IMR-90 (cell line): ENCODE results near the gene UTP4. TPM values are rescaled to one million over a fixed set of nuclear protein-coding genes. Genes with fewer than 3 reads are reported as not detected.

Experiments used
- ATAC-seq: fragments of 200-7000 bp; cut with Tn5 transposase; 2 replicates; pipeline ENCODE4 v1.9.1; 2020; ENCODE audit warnings: low read depth, mild to moderate bottlenecking, moderate library complexity
- BruUV-seq: library from RNA; stranded (reverse); fragments of 400-500 nt; replicated peaks from 2 replicates; lab custom pipeline; 2021; lab: Mats Ljungman, UMichigan
- CTCF ChIA-PET: fragments of 300-600 bp; formaldehyde crosslinking; extraction: SDS; loops from one replicate; lab custom pipeline; 2021; ENCODE audit warnings: antibody characterized with exemption; lab: Yijun Ruan, JAX
- POLR2A ChIA-PET: fragments of 300-600 bp; sonication (Branson Sonifier 250); formaldehyde crosslinking; loops from one replicate; lab custom pipeline; 2022; ENCODE audit warnings: antibody characterized with exemption; ENCODE audit not compliant: unreplicated experiment; lab: Charles Lee
- DNase-seq: peaks from one replicate; pipeline ENCODE4 v3.0.0; 2013
- H2AFZ ChIP-seq: replicated peaks from 2 replicates; pipeline ENCODE3; 2013; ENCODE audit warnings: low read length, mild to moderate bottlenecking; ENCODE audit not compliant: poor library complexity
- H2AK5ac ChIP-seq: 2 replicates; pipeline ENCODE4 v1.6.1; 2013; ENCODE audit warnings: low read depth, low read length, inconsistent platforms
- H2AK9ac ChIP-seq: replicated peaks from 2 replicates; pipeline ENCODE3; 2013; ENCODE audit warnings: mild to moderate bottlenecking, low read depth, low read length, moderate library complexity; ENCODE audit not compliant: poor library complexity
- H2BK120ac ChIP-seq: 2 replicates; pipeline ENCODE4 v1.6.1; 2013; ENCODE audit warnings: low read depth, low read length, inconsistent platforms
- H2BK15ac ChIP-seq: 3 replicates; pipeline ENCODE4 v1.6.1; 2013; ENCODE audit warnings: low read depth, low read length, inconsistent platforms
- H2BK20ac ChIP-seq: 2 replicates; pipeline ENCODE4 v1.6.1; 2013; ENCODE audit warnings: low read depth, mild to moderate bottlenecking, inconsistent platforms, low read length, moderate library complexity
- H2BK5ac ChIP-seq: 2 replicates; pipeline ENCODE4 v1.6.1; 2013; ENCODE audit warnings: mild to moderate bottlenecking, low read depth, low read length, inconsistent platforms; ENCODE audit not compliant: poor library complexity, severe bottlenecking
- H3K14ac ChIP-seq: replicated peaks from 2 replicates; pipeline ENCODE4 v1.6.1; 2013; ENCODE audit warnings: low read depth, low read length, inconsistent platforms
- H3K18ac ChIP-seq: 2 replicates; pipeline ENCODE4 v1.6.1; 2013; ENCODE audit warnings: low read depth, low read length, control low read depth
- H3K23ac ChIP-seq: 2 replicates; pipeline ENCODE4 v1.6.1; 2013; ENCODE audit warnings: low read depth, low read length, inconsistent platforms
- H3K27ac ChIP-seq: 2 replicates; pipeline ENCODE4 v1.5.1; 2013; ENCODE audit warnings: mild to moderate bottlenecking, control low read depth, low read length; ENCODE audit not compliant: insufficient read depth
- H3K27me3 ChIP-seq: 2 replicates; pipeline ENCODE4 v1.6.1; 2013; ENCODE audit warnings: low read length; ENCODE audit not compliant: control insufficient read depth, insufficient read depth
- H3K36me3 ChIP-seq: 2 replicates; pipeline ENCODE4 v1.6.1; 2013; ENCODE audit warnings: low read length, mixed read lengths; ENCODE audit not compliant: control insufficient read depth, insufficient read depth
- H3K4ac ChIP-seq: 2 replicates; pipeline ENCODE4 v1.6.1; 2013; ENCODE audit warnings: low read depth, low read length, inconsistent platforms
- H3K4me1 ChIP-seq: 2 replicates; pipeline ENCODE4 v1.6.1; 2013; ENCODE audit warnings: low read length, mixed read lengths; ENCODE audit not compliant: control insufficient read depth, insufficient read depth
- H3K4me2 ChIP-seq: 2 replicates; pipeline ENCODE4 v1.6.1; 2013; ENCODE audit warnings: low read depth, mild to moderate bottlenecking, control low read depth, low read length, moderate library complexity
- H3K4me3 ChIP-seq: 2 replicates; pipeline ENCODE4 v1.5.1; 2013; ENCODE audit warnings: low read depth, mild to moderate bottlenecking, control low read depth, low read length, moderate library complexity; ENCODE audit not compliant: insufficient read depth
- H3K56ac ChIP-seq: 2 replicates; pipeline ENCODE4 v1.6.1; 2013; ENCODE audit warnings: low read length, inconsistent platforms; ENCODE audit not compliant: insufficient read depth; ENCODE audit errors: extremely low read depth
- H3K79me1 ChIP-seq, 2 experiments: 2 replicates each; pipeline ENCODE4 v1.6.1; 2013; ENCODE audit warnings: low read length in 2 of 2, inconsistent platforms in 1 of 2, low read depth in 1 of 2
- H3K9ac ChIP-seq: 2 replicates; pipeline ENCODE4 v1.6.1; 2013; ENCODE audit warnings: low read depth, low read length, control low read depth
- H3K9me1 ChIP-seq: 2 replicates; pipeline ENCODE4 v1.6.1; 2013; ENCODE audit warnings: low read length, inconsistent platforms; ENCODE audit not compliant: insufficient read depth
- H3K9me3 ChIP-seq: 2 replicates; pipeline ENCODE4 v1.6.1; 2013; ENCODE audit warnings: low read length; ENCODE audit not compliant: control insufficient read depth, insufficient read depth
- H4K20me1 ChIP-seq: 2 replicates; pipeline ENCODE4 v1.6.1; 2013; ENCODE audit warnings: low read length, inconsistent platforms; ENCODE audit not compliant: insufficient read depth
- H4K5ac ChIP-seq: 2 replicates; pipeline ENCODE4 v1.6.1; 2013; ENCODE audit warnings: mild to moderate bottlenecking, low read depth, low read length, control low read depth
- H4K8ac ChIP-seq, 2 experiments: 2 replicates each; pipeline ENCODE4 v1.6.1; 2013; ENCODE audit warnings: low read depth in 2 of 2, low read length in 2 of 2, control low read depth in 1 of 2, inconsistent platforms in 1 of 2
- H4K91ac ChIP-seq: 2 replicates; pipeline ENCODE4 v1.6.1; 2013; ENCODE audit warnings: low read depth, low read length, inconsistent platforms; ENCODE audit not compliant: insufficient read depth
- BHLHE40 ChIP-seq: fragments of 150-350 bp; IDR thresholded peaks from 2 replicates; pipeline ENCODE4 v1.6.1; 2016; ENCODE audit warnings: mild to moderate bottlenecking, low read depth, low read length
- CEBPB ChIP-seq: IDR thresholded peaks from 2 replicates; pipeline ENCODE4 v1.6.1; 2012; ENCODE audit warnings: low read depth, low read length, improper control_type of control experiment
- FOS ChIP-seq: fragments of 150-350 bp; IDR thresholded peaks from 2 replicates; pipeline ENCODE4 v1.6.1; 2016; ENCODE audit warnings: low read depth, low read length
- MAZ ChIP-seq: IDR thresholded peaks from 2 replicates; pipeline ENCODE4 v1.6.1; 2012; ENCODE audit warnings: low read depth, mild to moderate bottlenecking, low read length, improper control_type of control experiment, moderate library complexity, borderline replicate concordance
- MXI1 ChIP-seq: IDR thresholded peaks from 2 replicates; pipeline ENCODE4 v1.6.1; 2012; ENCODE audit warnings: low read depth, mild to moderate bottlenecking, low read length, moderate library complexity, borderline replicate concordance
- RAD21 ChIP-seq: IDR thresholded peaks from 2 replicates; pipeline ENCODE4 v1.6.1; 2012; ENCODE audit warnings: low read length, improper control_type of control experiment
- RFX5 ChIP-seq: IDR thresholded peaks from 2 replicates; pipeline ENCODE4 v1.8.0; 2012; ENCODE audit warnings: low read depth, mild to moderate bottlenecking, low read length, moderate library complexity
- WGBS, 2 experiments: methylation state at CpG; one replicate each; pipeline versions ENCODE4 v1.1.5 to v1.1.7; 2013; ENCODE audit warnings: missing lambda C conversion rate in 2 of 2; ENCODE audit not compliant: insufficient read length in 1 of 2; ENCODE audit errors: extremely low coverage in 2 of 2; 5-methylcytosine and 5-hydroxymethylcytosine counted together
- dilution Hi-C: fragments of 300-500 bp; cut with HindIII; formaldehyde crosslinking; loops from one replicate; pipeline ENCODE4 v1.14.3; 2018; ENCODE audit warnings: low sequenced_read_pairs; ENCODE audit not compliant: unreplicated experiment
- in situ Hi-C: fragments of 300-500 bp; cut with MboI; formaldehyde crosslinking; loops from 3 replicates; pipeline ENCODE4 v1.14.3; 2019; ENCODE audit warnings: low sequenced_read_pairs, inconsistent platforms, mixed read lengths
- intact Hi-C: fragments of 100-400 bp; cut with micrococcal nuclease; formaldehyde crosslinking; loops from 2 replicates; pipeline ENCODE4 v1.10.0; 2022
- polyA plus RNA-seq, 3 experiments: library from polyadenylated mRNA; depleted of rRNA; stranded (reverse); fragments of >200 nt; gene quantifications; 2 replicates each; pipeline ENCODE4 v1.2.3, GENCODE V29; 2012; ENCODE audit warnings: low replicate concordance in 1 of 3
- total RNA-seq: library from RNA; depleted of rRNA; stranded (reverse); fragments of >200 nt; gene quantifications from 2 replicates; pipeline ENCODE4 v1.2.3, GENCODE V29; 2012
- TF ChIP-seq, protein P1 (sequence below): fragments of 150-350 bp; IDR thresholded peaks from 2 replicates; pipeline ENCODE4 v1.6.1; 2017; ENCODE audit warnings: mild to moderate bottlenecking, antibody characterized with exemption, low read length, low read depth

Gene UTP4
- total and polyA plus RNA-seq, 2 of the 4 experiments (the other 2 are of a cell fraction): 32.1 to 61.8 TPM

GRCh38 chr16:69141014-69141413 is 8.6 kb downstream of the UTP4 start:
- CTCF ChIA-PET: interaction anchor here (1.0 to 1.8 kb wide), 2 partner anchors 9 to 17 kb away, joined by 4 to 6 read pairs; no protein-coding TSS in a partner anchor
- H2BK5ac ChIP-seq: no peak overlapping the region
- no peak overlapping the region for H3K27ac ChIP-seq
- no peak overlapping the region for H2BK20ac ChIP-seq
- H3K4ac ChIP-seq: no peak overlapping the region
- no peak overlapping the region for H2AFZ ChIP-seq
- H3K23ac ChIP-seq: no peak overlapping the region
- H4K91ac ChIP-seq: no peak overlapping the region
- peaks cover 47% of the 10 kb centered on the region for H3K36me3 ChIP-seq
- H3K14ac ChIP-seq: no peak overlapping the region
- no peak overlapping the region for H3K56ac ChIP-seq
- H3K9ac ChIP-seq: no peak overlapping the region
- H4K5ac ChIP-seq: no peak overlapping the region
- no TSS peak for BruUV-seq
- H2BK120ac ChIP-seq: no peak overlapping the region
- H3K4me2 ChIP-seq: no peak overlapping the region
- no peak for ATAC-seq
- H3K27me3 ChIP-seq: no peaks in the 10 kb centered on the region
- no peaks in the 10 kb centered on the region for H3K9me3 ChIP-seq
- H3K9me1 ChIP-seq: no peaks in the 10 kb centered on the region
- no peaks in the 10 kb centered on the region for H4K20me1 ChIP-seq
- DNase-seq: no peak
- intact Hi-C loops (no loop called here), dilution Hi-C loops (no loop called here), in situ Hi-C loops (no loop called here)
- no peak overlapping the region for H3K4me3 ChIP-seq
- no peak overlapping the region for H3K18ac ChIP-seq
- no peak overlapping the region for H4K8ac ChIP-seq
- H3K4me1 ChIP-seq: peaks cover 2% of the 10 kb centered on the region; the same call in 1 of the 2 replicates
- H3K79me1 ChIP-seq: peaks cover 18 to 28% of the 10 kb centered on the region in 2 experiments
- 100% methylated on average over 2 of the region's 5 CpGs; no CpG with 5 or more reads in 1 of the 2 experiments for WGBS, 2 experiments
- no peak overlapping the region for H2AK9ac ChIP-seq
- no peak overlapping the region for H2AK5ac ChIP-seq
- POLR2A ChIA-PET: no interaction called here
- TF ChIP-seq CEBPB (no peak), MXI1 (no peak), RFX5 (no peak), BHLHE40 (no peak), FOS (no peak), RAD21 (no peak), MAZ (no peak)
- TF ChIP-seq, protein P1, sequence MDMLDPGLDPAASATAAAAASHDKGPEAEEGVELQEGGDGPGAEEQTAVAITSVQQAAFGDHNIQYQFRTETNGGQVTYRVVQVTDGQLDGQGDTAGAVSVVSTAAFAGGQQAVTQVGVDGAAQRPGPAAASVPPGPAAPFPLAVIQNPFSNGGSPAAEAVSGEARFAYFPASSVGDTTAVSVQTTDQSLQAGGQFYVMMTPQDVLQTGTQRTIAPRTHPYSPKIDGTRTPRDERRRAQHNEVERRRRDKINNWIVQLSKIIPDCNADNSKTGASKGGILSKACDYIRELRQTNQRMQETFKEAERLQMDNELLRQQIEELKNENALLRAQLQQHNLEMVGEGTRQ: no peak
- no peak overlapping the region for H2BK15ac ChIP-seq
